ENCODE results near the gene FIP1L1.

Gene FIP1L1

GRCh38 chr4:53455766-53456165 lies 78.3 kb downstream of the FIP1L1 start:
- TF ChIP-seq EZH2phosphoT487 (conservative IDR thresholded peaks at IDR 0.05; ENCODE audit: low read length) = no peak
- TF ChIP-seq CTCF (IDR thresholded peaks at IDR 0.05; ENCODE audit: insufficient read depth, low read length, poor library complexity, severe bottlenecking) = no peak
- Histone ChIP-seq H3K9me3 (ENCODE audit: insufficient read depth, low read length) (no peaks in the 10 kb centered on the region), H4K20me1 (ENCODE audit: low read depth, low read length) (no peaks in the 10 kb centered on the region), H2AFZ (ENCODE audit: low read depth, low read length, severe bottlenecking) (no peak overlapping the region), H3K79me2 (ENCODE audit: insufficient read depth, low read length) (no peaks in the 10 kb centered on the region), H3K27me3 (ENCODE audit: low read length) (no peaks in the 10 kb centered on the region), H3K9me2 (replicated peaks; ENCODE audit: insufficient read depth, low read length) (no peaks in the 10 kb centered on the region), H3K9ac (ENCODE audit: low read length) (no peak overlapping the region), H3K36me3 (ENCODE audit: low read length) (peaks cover 7% of the 10 kb centered on the region; the same call in 1 of the 2 replicates), H3K4me2 (ENCODE audit: low read depth, low read length, poor library complexity, severe bottlenecking) (no peak overlapping the region), H3F3A (ENCODE audit: insufficient read depth) (no peaks in the 10 kb centered on the region), H3K4me3 (ENCODE audit: insufficient read depth, low read length, poor library complexity, severe bottlenecking) (no peak overlapping the region), H3K27ac (ENCODE audit: low read depth, low read length) (no peak overlapping the region)

DNA sequence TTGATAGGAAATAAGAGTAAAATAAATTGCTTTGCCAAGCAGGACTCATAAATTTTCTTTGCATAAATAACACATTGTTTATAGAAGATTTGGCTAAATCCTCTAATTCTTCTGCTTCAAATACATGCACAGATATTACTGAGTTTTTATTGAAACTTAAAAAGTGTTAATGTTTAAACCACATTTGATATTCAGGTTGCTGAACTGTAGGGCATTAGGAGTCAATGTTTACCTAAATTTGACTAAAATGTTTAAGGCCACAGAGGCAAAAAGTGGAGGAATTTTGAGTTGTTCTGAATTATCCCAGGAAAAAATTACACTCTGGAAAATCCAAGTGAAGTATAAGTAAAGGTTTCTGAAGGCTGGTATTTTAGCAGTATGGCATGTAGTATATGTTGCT lies 78.7 kb downstream of the FIP1L1 start:
- Histone ChIP-seq H3K4me3 (ENCODE audit: insufficient read depth, low read length, poor library complexity, severe bottlenecking) (no peak overlapping the region), H3K9me3 (ENCODE audit: insufficient read depth, low read length) (no peaks in the 10 kb centered on the region), H3K9ac (ENCODE audit: low read length) (no peak overlapping the region), H4K20me1 (ENCODE audit: low read depth, low read length) (no peaks in the 10 kb centered on the region), H2AFZ (ENCODE audit: low read depth, low read length, severe bottlenecking) (no peak overlapping the region), H3K27ac (ENCODE audit: low read depth, low read length) (no peak overlapping the region), H3K27me3 (ENCODE audit: low read length) (no peaks in the 10 kb centered on the region), H3K4me2 (ENCODE audit: low read depth, low read length, poor library complexity, severe bottlenecking) (no peak overlapping the region), H3F3A (ENCODE audit: insufficient read depth) (no peaks in the 10 kb centered on the region), H3K36me3 (ENCODE audit: low read length) (peaks cover 7% of the 10 kb centered on the region; the same call in 1 of the 2 replicates), H3K79me2 (ENCODE audit: insufficient read depth, low read length) (no peaks in the 10 kb centered on the region), H3K9me2 (replicated peaks; ENCODE audit: insufficient read depth, low read length) (no peaks in the 10 kb centered on the region)
- no peak for TF ChIP-seq CTCF (IDR thresholded peaks at IDR 0.05; ENCODE audit: insufficient read depth, low read length, poor library complexity, severe bottlenecking)
- no peak for TF ChIP-seq EZH2phosphoT487 (conservative IDR thresholded peaks at IDR 0.05; ENCODE audit: low read length)

GRCh38 chr4:53459548-53459947 lies 82.1 kb downstream of the FIP1L1 start:
- no peak overlapping the region for H3K4me2 ChIP-seq (ENCODE audit: low read depth, low read length, poor library complexity, severe bottlenecking)
- no peak overlapping the region for H3K9ac ChIP-seq (ENCODE audit: low read length)
- H3K9me2 ChIP-seq (replicated peaks; ENCODE audit: insufficient read depth, low read length) = no peaks in the 10 kb centered on the region
- no peak overlapping the region for H3K4me3 ChIP-seq (ENCODE audit: insufficient read depth, low read length, poor library complexity, severe bottlenecking)
- H4K20me1 ChIP-seq (ENCODE audit: low read depth, low read length) = no peaks in the 10 kb centered on the region
- no peaks in the 10 kb centered on the region for H3K9me3 ChIP-seq (ENCODE audit: insufficient read depth, low read length)
- H3K79me2 ChIP-seq (ENCODE audit: insufficient read depth, low read length) = no peaks in the 10 kb centered on the region
- TF ChIP-seq CTCF (IDR thresholded peaks at IDR 0.05; ENCODE audit: insufficient read depth, low read length, poor library complexity, severe bottlenecking) = no peak
- no peak for TF ChIP-seq EZH2phosphoT487 (conservative IDR thresholded peaks at IDR 0.05; ENCODE audit: low read length)
- H3K27me3 ChIP-seq (ENCODE audit: low read length) = no peaks in the 10 kb centered on the region
- H3K27ac ChIP-seq (ENCODE audit: low read depth, low read length) = no peak overlapping the region
- H3F3A ChIP-seq (ENCODE audit: insufficient read depth) = no peaks in the 10 kb centered on the region
- H2AFZ ChIP-seq (ENCODE audit: low read depth, low read length, severe bottlenecking) = no peak overlapping the region
- H3K36me3 ChIP-seq (ENCODE audit: low read length) = peaks cover 6% of the 10 kb centered on the region; the same call in 1 of the 2 replicates
